PC-3 (cell line): Measurements from ENCODE around the gene ZFP36L1.

Source experiments
- CTCF ChIP-seq: fragments of 300-600 bp; sonication (generic); conservative IDR thresholded peaks from 2 replicates; pipeline ENCODE4 v1.5.1; 2017; ENCODE audit warnings: antibody characterized with exemption, low read depth, mild to moderate bottlenecking, low read length
- EZH2 ChIP-seq: fragments of 300-600 bp; sonication (generic); IDR thresholded peaks from one replicate; pipeline ENCODE4 v1.6.1; 2017; ENCODE audit warnings: antibody characterized with exemption, mild to moderate bottlenecking, low read length; ENCODE audit not compliant: unreplicated experiment
- EZH2phosphoT487 ChIP-seq: fragments of 300-600 bp; sonication (generic); IDR thresholded peaks from 2 replicates; pipeline ENCODE4 v1.6.1; 2018; ENCODE audit warnings: mild to moderate bottlenecking, antibody characterized with exemption, low read length, borderline replicate concordance

GRCh38 chr14:68822926-68823325, 30.1 kb upstream of the ZFP36L1 start:
- no peak for TF ChIP-seq CTCF
- TF ChIP-seq EZH2phosphoT487 = no peak
- no peak for TF ChIP-seq EZH2
